Keratinocyte (primary cell): ENCODE data around the gene DIPK1B.

Experiments used
- EZH2 ChIP-seq: IDR thresholded peaks from one replicate; pipeline ENCODE4 v1.6.1; 2012; ENCODE audit warnings: inconsistent platforms, mild to moderate bottlenecking, low read length, moderate library complexity
- TF ChIP-seq, protein P1 (sequence below), 3 experiments: IDR thresholded peaks in 1 of 3; conservative IDR thresholded peaks in 1 of 3; optimal IDR thresholded peaks in 1 of 3; 2 replicates in 2 of 3; 3 replicates in 1 of 3; pipeline versions ENCODE3 to v1.5.1; 2011; ENCODE audit warnings: low read length in 3 of 3, mild to moderate bottlenecking in 3 of 3, moderate library complexity in 2 of 3, control low read depth in 1 of 3, inconsistent platforms in 1 of 3; ENCODE audit not compliant: insufficient read depth in 2 of 3; ENCODE audit errors: extremely low read depth in 1 of 3

GRCh38 chr9:136683173-136683745 is 29.1 kb upstream of the DIPK1B start:
- TF ChIP-seq, protein P1, sequence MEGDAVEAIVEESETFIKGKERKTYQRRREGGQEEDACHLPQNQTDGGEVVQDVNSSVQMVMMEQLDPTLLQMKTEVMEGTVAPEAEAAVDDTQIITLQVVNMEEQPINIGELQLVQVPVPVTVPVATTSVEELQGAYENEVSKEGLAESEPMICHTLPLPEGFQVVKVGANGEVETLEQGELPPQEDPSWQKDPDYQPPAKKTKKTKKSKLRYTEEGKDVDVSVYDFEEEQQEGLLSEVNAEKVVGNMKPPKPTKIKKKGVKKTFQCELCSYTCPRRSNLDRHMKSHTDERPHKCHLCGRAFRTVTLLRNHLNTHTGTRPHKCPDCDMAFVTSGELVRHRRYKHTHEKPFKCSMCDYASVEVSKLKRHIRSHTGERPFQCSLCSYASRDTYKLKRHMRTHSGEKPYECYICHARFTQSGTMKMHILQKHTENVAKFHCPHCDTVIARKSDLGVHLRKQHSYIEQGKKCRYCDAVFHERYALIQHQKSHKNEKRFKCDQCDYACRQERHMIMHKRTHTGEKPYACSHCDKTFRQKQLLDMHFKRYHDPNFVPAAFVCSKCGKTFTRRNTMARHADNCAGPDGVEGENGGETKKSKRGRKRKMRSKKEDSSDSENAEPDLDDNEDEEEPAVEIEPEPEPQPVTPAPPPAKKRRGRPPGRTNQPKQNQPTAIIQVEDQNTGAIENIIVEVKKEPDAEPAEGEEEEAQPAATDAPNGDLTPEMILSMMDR (optimal IDR thresholded peaks at IDR 0.05 in 1 of 3, IDR thresholded peaks at IDR 0.05 in 1 of 3, conservative IDR thresholded peaks at IDR 0.05 in 1 of 3; ENCODE audit: extremely low read depth in 1 of 3, insufficient read depth in 2 of 3, low read length in 3 of 3) = no peak
- TF ChIP-seq EZH2 = no peak
